Cortex of kidney (tissue), 1 donor: Measurements from ENCODE around the gene HOXA9.

Experiments used
- DNase-seq: peaks from one replicate; lab custom pipeline; 2025; lab: John Stamatoyannopoulos, UW

HOXA9 gene

GRCh38 chr7:27188386-27189294, 23.3 kb upstream of the HOXA9 start:
- no peak for DNase-seq

GRCh38 chr7:27187475-27188385, 22.4 kb upstream of the HOXA9 start:
- no peak for DNase-seq

GRCh38 chr7:27186668-27187474, 21.5 kb upstream of the HOXA9 start:
- DNase-seq, result no peak

GRCh38 chr7:27185854-27186667, 20.7 kb upstream of the HOXA9 start:
- no peak for DNase-seq

GRCh38 chr7:27185013-27185853, 19.9 kb upstream of the HOXA9 start, which contains the start of gene HOXA11:
HOXA11 (minus strand) TSS chr7:27185232; CDS start chr7:27185144, 88 bp downstream.
- DNase-seq, result no peak

- DNase-seq, result no peak
Observed at GRCh38 chr7:27184337-27185012, 19.1 kb upstream of the HOXA9 start.

GRCh38 chr7:27183682-27184336, 18.5 kb upstream of the HOXA9 start:
- no peak for DNase-seq

GRCh38 chr7:27182861-27183681, 17.7 kb upstream of the HOXA9 start:
- DNase-seq, result no peak

- DNase-seq, result no peak
Observed at GRCh38 chr7:27182285-27182841, 17.0 kb upstream of the HOXA9 start.

- DNase-seq, result no peak
Observed at GRCh38 chr7:27181795-27182275, 16.5 kb upstream of the HOXA9 start.

GRCh38 chr7:27180431-27181420, 15.4 kb upstream of the HOXA9 start:
- DNase-seq, result no peak

- no peak for DNase-seq
Observed at GRCh38 chr7:27179503-27180430, 14.4 kb upstream of the HOXA9 start.

GRCh38 chr7:27179030-27179429, 13.7 kb upstream of the HOXA9 start:
- DNase-seq, result no peak

- DNase-seq, result no peak
Observed at GRCh38 chr7:27178366-27178765, 13.0 kb upstream of the HOXA9 start.

GRCh38 chr7:27177795-27178320, 12.5 kb upstream of the HOXA9 start:
- DNase-seq, result no peak
